ENCODE results near the gene SLC35G3. TPM values are rescaled to one million over a fixed set of nuclear protein-coding genes. Genes with fewer than 3 reads are reported as not detected.

SLC35G3 gene
- polyA plus RNA-seq, 1 donor (not counting 4 experiments of a cell fraction or from before 2014, with no cell fraction given): not detected

GRCh38 chr17:35227546-35227945 lies 33.4 kb upstream of the SLC35G3 start:
- no peak for FAIRE-seq
- Histone ChIP-seq H3K9me3 (ENCODE audit: control insufficient read depth, low read depth, low read length) (no peaks in the 10 kb centered on the region), H3K9ac (ENCODE audit: control insufficient read depth, extremely low read depth, insufficient read depth, low read length) (no peak overlapping the region), H3K4me1 (ENCODE audit: control insufficient read depth, extremely low read depth, insufficient read depth, low read length) (no peaks in the 10 kb centered on the region), H4K20me1 (ENCODE audit: control insufficient read depth, extremely low read depth, insufficient read depth, low read length) (no peaks in the 10 kb centered on the region), H3K4me3 (ENCODE audit: control insufficient read depth in 2 of 3, extremely low read depth in 1 of 3, insufficient read depth in 2 of 3, low read depth in 1 of 3, low read length in 3 of 3) (no peak overlapping the region), H3K79me2 (ENCODE audit: control insufficient read depth, insufficient read depth, low read length) (no peaks in the 10 kb centered on the region), H3K4me2 (ENCODE audit: control insufficient read depth, extremely low read depth, insufficient read depth, low read depth, low read length) (no peak overlapping the region), H3K9me1 (ENCODE audit: control insufficient read depth, extremely low read depth, insufficient read depth, low read length) (no peaks in the 10 kb centered on the region), H2AFZ (ENCODE audit: control insufficient read depth, low read length) (no peak overlapping the region), H3K36me3 (ENCODE audit: control insufficient read depth in 2 of 2, extremely low read depth in 1 of 2, insufficient read depth in 2 of 2, low read length in 2 of 2) (no peaks in the 10 kb centered on the region), H3K27ac (ENCODE audit: control insufficient read depth, insufficient read depth, low read length) (no peak overlapping the region), H3K27me3 (ENCODE audit: control insufficient read depth, extremely low read depth, insufficient read depth, low read length) (no peaks in the 10 kb centered on the region)
- TF ChIP-seq CTCF (optimal IDR thresholded peaks at IDR 0.05 in 1 of 3, IDR thresholded peaks at IDR 0.05 in 1 of 3, conservative IDR thresholded peaks at IDR 0.05 in 1 of 3; ENCODE audit: extremely low read depth in 1 of 3, insufficient read depth in 2 of 3, low read length in 3 of 3) (no peak), EZH2 (IDR thresholded peaks at IDR 0.05; ENCODE audit: low read length) (no peak)
- DNase-seq (ENCODE audit: low read depth, low spot score): no peak
- dilution Hi-C loops (cut with MboI; ENCODE audit: extremely low pct_ligation_motif_present, low sequenced_read_pairs): no loop called here

GRCh38 chr17:35224436-35224835 lies 30.2 kb upstream of the SLC35G3 start:
- Histone ChIP-seq H3K9ac (ENCODE audit: control insufficient read depth, extremely low read depth, insufficient read depth, low read length) (no peak overlapping the region), H4K20me1 (ENCODE audit: control insufficient read depth, extremely low read depth, insufficient read depth, low read length) (no peaks in the 10 kb centered on the region), H3K4me1 (ENCODE audit: control insufficient read depth, extremely low read depth, insufficient read depth, low read length) (no peaks in the 10 kb centered on the region), H3K36me3 (ENCODE audit: control insufficient read depth in 2 of 2, extremely low read depth in 1 of 2, insufficient read depth in 2 of 2, low read length in 2 of 2) (no peaks in the 10 kb centered on the region), H3K27ac (ENCODE audit: control insufficient read depth, insufficient read depth, low read length) (no peak overlapping the region), H3K4me3 (ENCODE audit: control insufficient read depth in 2 of 3, extremely low read depth in 1 of 3, insufficient read depth in 2 of 3, low read depth in 1 of 3, low read length in 3 of 3) (no peak overlapping the region), H3K79me2 (ENCODE audit: control insufficient read depth, insufficient read depth, low read length) (no peaks in the 10 kb centered on the region), H3K4me2 (ENCODE audit: control insufficient read depth, extremely low read depth, insufficient read depth, low read depth, low read length) (no peak overlapping the region), H2AFZ (ENCODE audit: control insufficient read depth, low read length) (no peak overlapping the region), H3K9me1 (ENCODE audit: control insufficient read depth, extremely low read depth, insufficient read depth, low read length) (no peaks in the 10 kb centered on the region), H3K9me3 (ENCODE audit: control insufficient read depth, low read depth, low read length) (no peaks in the 10 kb centered on the region), H3K27me3 (ENCODE audit: control insufficient read depth, extremely low read depth, insufficient read depth, low read length) (no peaks in the 10 kb centered on the region)
- dilution Hi-C loops (cut with MboI; ENCODE audit: extremely low pct_ligation_motif_present, low sequenced_read_pairs): no loop called here
- no peak for FAIRE-seq
- DNase-seq (ENCODE audit: low read depth, low spot score): no peak
- TF ChIP-seq EZH2 (IDR thresholded peaks at IDR 0.05; ENCODE audit: low read length) (no peak), CTCF (optimal IDR thresholded peaks at IDR 0.05 in 1 of 3, IDR thresholded peaks at IDR 0.05 in 1 of 3, conservative IDR thresholded peaks at IDR 0.05 in 1 of 3; ENCODE audit: extremely low read depth in 1 of 3, insufficient read depth in 2 of 3, low read length in 3 of 3) (no peak)

Measured in keratinocyte (primary cell).